ENCODE measurements around the gene SAMD8.
"Not testable (repeated sequence)": the region's sequence is repeated elsewhere in the genome, so short reads cannot be mapped to it uniquely, and the experiment has no call there.

Gene SAMD8

GRCh38 chr10:75104842-75105241, 6.6 kb upstream of the SAMD8 start:
- H3K27ac ChIP-seq, result no peak overlapping the region
- TF ChIP-seq, protein P1, sequence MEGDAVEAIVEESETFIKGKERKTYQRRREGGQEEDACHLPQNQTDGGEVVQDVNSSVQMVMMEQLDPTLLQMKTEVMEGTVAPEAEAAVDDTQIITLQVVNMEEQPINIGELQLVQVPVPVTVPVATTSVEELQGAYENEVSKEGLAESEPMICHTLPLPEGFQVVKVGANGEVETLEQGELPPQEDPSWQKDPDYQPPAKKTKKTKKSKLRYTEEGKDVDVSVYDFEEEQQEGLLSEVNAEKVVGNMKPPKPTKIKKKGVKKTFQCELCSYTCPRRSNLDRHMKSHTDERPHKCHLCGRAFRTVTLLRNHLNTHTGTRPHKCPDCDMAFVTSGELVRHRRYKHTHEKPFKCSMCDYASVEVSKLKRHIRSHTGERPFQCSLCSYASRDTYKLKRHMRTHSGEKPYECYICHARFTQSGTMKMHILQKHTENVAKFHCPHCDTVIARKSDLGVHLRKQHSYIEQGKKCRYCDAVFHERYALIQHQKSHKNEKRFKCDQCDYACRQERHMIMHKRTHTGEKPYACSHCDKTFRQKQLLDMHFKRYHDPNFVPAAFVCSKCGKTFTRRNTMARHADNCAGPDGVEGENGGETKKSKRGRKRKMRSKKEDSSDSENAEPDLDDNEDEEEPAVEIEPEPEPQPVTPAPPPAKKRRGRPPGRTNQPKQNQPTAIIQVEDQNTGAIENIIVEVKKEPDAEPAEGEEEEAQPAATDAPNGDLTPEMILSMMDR (conservative IDR thresholded peaks at IDR 0.05), result no peak
- no peak for TF ChIP-seq ZFX (IDR thresholded peaks at IDR 0.05)

GRCh38 chr10:75105576-75106197, 5.8 kb upstream of the SAMD8 start:
- no peak overlapping the region for H3K27ac ChIP-seq
- TF ChIP-seq ZFX (IDR thresholded peaks at IDR 0.05), result no peak
- TF ChIP-seq, protein P1 (conservative IDR thresholded peaks at IDR 0.05), result no peak

- no peak for TF ChIP-seq ZFX (IDR thresholded peaks at IDR 0.05)
- TF ChIP-seq, protein P1 (conservative IDR thresholded peaks at IDR 0.05), result no peak
These were observed 5.2 kb upstream of the SAMD8 start for GRCh38 chr10:75106242-75106641.

DNA sequence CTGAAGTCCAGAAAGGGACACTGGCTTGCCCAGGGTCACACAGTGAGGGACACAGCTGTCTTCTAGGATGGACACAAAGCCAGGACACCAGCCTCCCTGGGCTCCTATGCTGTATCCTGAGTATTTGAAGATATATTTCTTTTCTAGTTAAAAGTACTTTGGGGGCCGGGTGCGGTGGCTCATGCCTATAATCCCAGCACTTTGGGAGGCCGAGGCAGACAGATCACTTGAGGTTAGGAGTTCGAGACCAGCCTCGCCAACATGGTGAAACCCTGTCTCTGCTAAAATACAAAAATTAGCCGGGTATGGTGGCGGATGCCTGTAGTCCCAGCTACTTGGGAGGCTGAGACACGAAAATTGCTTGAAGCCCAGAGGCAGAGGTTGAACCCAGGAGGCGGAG, 4.6 kb upstream of the SAMD8 start:
- not testable (repeated sequence) for H3K27ac ChIP-seq

More at GRCh38 chr10:75106242-75106641, 5.2 kb upstream of the SAMD8 start:
- H3K27ac ChIP-seq, result no peak overlapping the region

DNA sequence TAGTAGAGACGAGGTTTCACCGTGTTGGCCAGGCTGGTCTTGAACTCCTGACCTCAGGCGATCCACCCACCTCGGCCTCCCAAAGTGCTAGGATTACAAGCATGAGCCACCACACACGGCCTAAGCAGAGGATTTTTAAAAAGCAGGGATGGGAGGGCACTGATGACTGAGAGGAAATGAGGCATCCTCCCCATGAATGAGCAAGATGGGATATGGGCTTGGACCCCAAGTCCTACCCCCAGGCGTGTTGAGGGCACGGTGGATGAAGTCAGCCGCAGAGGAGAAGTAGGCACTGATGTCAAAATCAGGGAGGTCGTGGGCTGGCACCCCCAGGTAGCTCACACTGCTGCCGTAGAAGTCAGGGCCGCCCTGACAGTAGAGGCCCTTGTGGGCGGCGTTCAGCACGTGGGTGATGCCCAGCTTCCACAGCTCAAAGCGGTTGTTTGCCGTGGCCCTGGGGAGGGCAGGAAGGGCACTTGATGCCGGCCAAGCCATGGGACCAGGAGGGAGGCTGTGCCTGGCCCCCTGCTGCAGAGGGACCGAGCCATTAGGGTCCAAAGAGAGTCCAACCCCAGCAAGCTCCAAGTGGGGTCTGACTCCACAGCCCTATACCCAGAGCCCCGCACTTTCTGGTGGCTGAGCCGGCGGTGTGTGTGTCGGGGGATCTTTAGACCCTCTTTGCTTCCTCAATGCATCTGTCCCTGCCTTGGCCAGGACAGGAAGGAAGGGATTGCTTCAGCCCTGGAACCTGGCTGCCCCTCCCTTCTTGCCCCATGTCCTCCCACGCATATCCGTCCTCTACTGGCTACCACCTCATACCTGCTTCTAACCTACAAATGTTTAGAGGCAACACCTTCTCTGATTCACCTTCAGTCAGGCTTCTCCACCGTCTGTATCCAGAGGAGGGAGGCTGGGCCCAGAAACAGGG, 3.4 kb upstream of the SAMD8 start:
- TF ChIP-seq ZFX (IDR thresholded peaks at IDR 0.05), result no peak
- TF ChIP-seq, protein P1 (conservative IDR thresholded peaks at IDR 0.05), result no peak
- no peak overlapping the region for H3K27ac ChIP-seq

DNA sequence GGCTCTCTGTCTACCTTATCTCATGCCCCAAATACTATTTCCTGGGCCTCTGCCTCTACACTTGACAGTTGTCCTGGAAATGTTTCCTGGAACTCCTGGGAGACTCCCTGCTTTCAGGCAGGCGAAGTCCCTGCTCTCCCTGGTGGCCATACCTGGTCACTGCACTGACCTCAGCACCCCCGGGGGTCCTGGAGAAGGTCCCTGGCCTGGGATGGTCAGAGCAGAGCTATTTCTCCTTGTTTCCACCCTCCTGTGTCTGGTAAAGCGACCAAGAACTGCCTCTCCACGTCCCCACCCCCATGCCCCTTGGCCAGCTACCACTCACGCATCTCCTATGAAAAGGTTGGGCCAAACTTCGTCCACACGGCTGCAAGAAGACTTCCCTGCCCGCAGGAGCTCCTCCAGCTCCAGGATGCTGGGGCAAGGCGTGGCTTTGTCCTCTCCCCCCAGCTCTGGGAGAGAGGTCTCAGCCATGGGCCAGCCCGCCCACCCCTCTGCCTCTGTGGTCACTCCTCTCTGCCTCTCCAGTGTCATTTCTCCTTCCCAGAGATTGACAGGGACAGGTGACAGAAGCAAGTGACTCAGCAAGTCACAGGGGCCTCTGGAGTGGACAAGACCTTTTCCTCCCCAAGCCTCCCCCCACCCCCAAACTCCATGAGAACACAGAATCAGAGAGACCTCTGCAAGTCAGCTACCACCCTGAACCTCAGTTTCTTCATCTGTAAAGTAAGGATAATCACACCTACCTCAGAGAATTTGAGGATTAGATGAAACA, 2.6 kb upstream of the SAMD8 start:
- no peak for TF ChIP-seq ZFX (IDR thresholded peaks at IDR 0.05)
- TF ChIP-seq, protein P1 (conservative IDR thresholded peaks at IDR 0.05), result peak; percentile 71
- no peak overlapping the region for H3K27ac ChIP-seq

GRCh38 chr10:75109459-75109778, 2.0 kb upstream of the SAMD8 start:
- H3K27ac ChIP-seq, result no peak overlapping the region

More at GRCh38 chr10:75109459-75109778, 2.0 kb upstream of the SAMD8 start:
- TF ChIP-seq, protein P1 (conservative IDR thresholded peaks at IDR 0.05), result no peak
- no peak for TF ChIP-seq ZFX (IDR thresholded peaks at IDR 0.05)

Measured in C4-2B (cell line).